Loucy (cell line): Measurements from ENCODE around the gene LRRC4C.
A peak's percentile ranks its signal among the peaks of the same experiment; 100 is the strongest.

Experiments
- H2AFZ ChIP-seq: fragments of 200-600 bp; sonication (generic); 2 replicates; pipeline ENCODE4 v1.6.0; 2016; ENCODE audit warnings: antibody characterized with exemption, mild to moderate bottlenecking, low read length, moderate library complexity
- H3F3A ChIP-seq: fragments of 200-600 bp; 2 replicates; pipeline ENCODE4 v1.6.0; 2016; ENCODE audit warnings: antibody characterized with exemption, low read depth, mild to moderate bottlenecking
- H3K27me3 ChIP-seq: fragments of 200-600 bp; sonication (generic); 2 replicates; pipeline ENCODE4 v1.6.1; 2014; ENCODE audit warnings: low read length, mild to moderate bottlenecking; ENCODE audit not compliant: insufficient read depth, poor library complexity, severe bottlenecking
- H3K36me3 ChIP-seq: fragments of 200-600 bp; sonication (generic); 2 replicates; pipeline ENCODE4 v1.6.1; 2016; ENCODE audit warnings: low read length; ENCODE audit not compliant: insufficient read depth
- H3K4me1 ChIP-seq: fragments of 200-600 bp; sonication (generic); 2 replicates; pipeline ENCODE4 v1.5.1; 2014; ENCODE audit warnings: low read length, mild to moderate bottlenecking; ENCODE audit not compliant: insufficient read depth, poor library complexity, severe bottlenecking
- H3K4me2 ChIP-seq: fragments of 200-600 bp; sonication (generic); 2 replicates; pipeline ENCODE4 v1.6.0; 2014; ENCODE audit warnings: antibody characterized with exemption, low read length, low read depth, mild to moderate bottlenecking; ENCODE audit not compliant: poor library complexity, severe bottlenecking
- H3K4me3 ChIP-seq: fragments of 200-600 bp; sonication (generic); 2 replicates; pipeline ENCODE4 v1.5.1; 2014; ENCODE audit warnings: low read length, mild to moderate bottlenecking, mixed read lengths; ENCODE audit not compliant: poor library complexity, severe bottlenecking
- H3K79me2 ChIP-seq: fragments of 200-600 bp; sonication (generic); 2 replicates; pipeline ENCODE4 v1.6.1; 2014; ENCODE audit warnings: low read length; ENCODE audit not compliant: insufficient read depth
- H3K9ac ChIP-seq: fragments of 200-600 bp; sonication (generic); 2 replicates; pipeline ENCODE4 v1.6.0; 2014; ENCODE audit warnings: mild to moderate bottlenecking, low read depth, low read length, moderate library complexity; ENCODE audit not compliant: poor library complexity, severe bottlenecking
- H3K9me2 ChIP-seq: fragments of 200-600 bp; sonication (generic); replicated peaks from 2 replicates; pipeline ENCODE4 v1.6.1; 2016; ENCODE audit warnings: low read depth, low read length, mixed read lengths
- H3K9me3 ChIP-seq: fragments of 200-600 bp; sonication (generic); 2 replicates; pipeline ENCODE4 v1.6.1; 2014; ENCODE audit warnings: mild to moderate bottlenecking, antibody characterized with exemption, low read length, low read depth; ENCODE audit not compliant: insufficient read depth
- H4K20me1 ChIP-seq: fragments of 200-600 bp; sonication (generic); 2 replicates; pipeline ENCODE4 v1.6.0; 2014; ENCODE audit warnings: antibody characterized with exemption, low read length, mild to moderate bottlenecking; ENCODE audit not compliant: insufficient read depth, poor library complexity, severe bottlenecking
- CTCF ChIP-seq: fragments of 200-600 bp; sonication (generic); conservative IDR thresholded peaks from 2 replicates; pipeline ENCODE4 v1.5.1; 2014; ENCODE audit warnings: mild to moderate bottlenecking, antibody characterized with exemption, low read length
- EZH2phosphoT487 ChIP-seq: fragments of 200-600 bp; IDR thresholded peaks from 2 replicates; pipeline ENCODE4 v1.6.1; 2018; ENCODE audit warnings: antibody characterized with exemption, mild to moderate bottlenecking, moderate library complexity, borderline replicate concordance

The LRRC4C gene

DNA sequence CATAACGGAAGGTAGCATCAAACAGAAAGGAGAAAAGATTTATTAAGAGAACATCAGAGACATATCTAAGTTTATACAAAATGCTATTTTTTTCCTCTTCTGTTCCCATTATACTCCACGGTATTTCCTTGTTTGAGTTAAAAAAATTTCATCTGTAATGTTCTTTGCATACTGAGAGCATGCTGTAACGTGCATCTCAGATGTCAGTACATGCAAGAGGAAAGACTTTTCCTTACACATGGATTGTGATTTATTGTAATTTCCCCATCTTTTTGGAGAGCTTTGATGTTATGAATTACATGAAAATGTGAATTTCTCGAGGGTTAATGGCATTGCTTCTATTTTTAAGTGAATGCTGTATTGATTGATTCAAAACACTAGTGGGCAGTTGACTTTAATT lies 1164.0 kb downstream of the LRRC4C start:
- H3K36me3 ChIP-seq: no peaks in the 10 kb centered on the region
- H3K9ac ChIP-seq: no peak overlapping the region
- no peaks in the 10 kb centered on the region for H3K27me3 ChIP-seq
- H2AFZ ChIP-seq: no peak overlapping the region
- H3K4me1 ChIP-seq: no peaks in the 10 kb centered on the region
- H3F3A ChIP-seq: no peaks in the 10 kb centered on the region
- H4K20me1 ChIP-seq: no peaks in the 10 kb centered on the region
- H3K4me3 ChIP-seq: no peak overlapping the region
- H3K79me2 ChIP-seq: no peaks in the 10 kb centered on the region
- TF ChIP-seq EZH2phosphoT487 (no peak), CTCF (0 out of 2 replicates have a peak, but pooled peaks have one; percentile 10)
- H3K4me2 ChIP-seq: no peak overlapping the region
- no peaks in the 10 kb centered on the region for H3K9me3 ChIP-seq
- H3K9me2 ChIP-seq: no peaks in the 10 kb centered on the region

- H3K79me2 ChIP-seq: no peaks in the 10 kb centered on the region
- H3K4me2 ChIP-seq: no peak overlapping the region
- H3K4me3 ChIP-seq: no peak overlapping the region
- no peaks in the 10 kb centered on the region for H3F3A ChIP-seq
- no peak for TF ChIP-seq EZH2phosphoT487
- no peak for TF ChIP-seq CTCF
- no peaks in the 10 kb centered on the region for H3K36me3 ChIP-seq
- no peak overlapping the region for H2AFZ ChIP-seq
- no peaks in the 10 kb centered on the region for H3K9me2 ChIP-seq
- H3K4me1 ChIP-seq: no peaks in the 10 kb centered on the region
- no peak overlapping the region for H3K9ac ChIP-seq
- H3K27me3 ChIP-seq: no peaks in the 10 kb centered on the region
- H4K20me1 ChIP-seq: no peaks in the 10 kb centered on the region
- H3K9me3 ChIP-seq: no peaks in the 10 kb centered on the region
Observed at GRCh38 chr11:40294741-40295140, 1164.7 kb downstream of the LRRC4C start.

GRCh38 chr11:40294349-40294735 lies 1165.1 kb downstream of the LRRC4C start:
- no peak overlapping the region for H3K4me3 ChIP-seq
- no peak for TF ChIP-seq CTCF
- TF ChIP-seq EZH2phosphoT487: no peak
- H3K9me2 ChIP-seq: no peaks in the 10 kb centered on the region
- H2AFZ ChIP-seq: no peak overlapping the region
- H3K9me3 ChIP-seq: no peaks in the 10 kb centered on the region
- H3K4me1 ChIP-seq: no peaks in the 10 kb centered on the region
- H4K20me1 ChIP-seq: no peaks in the 10 kb centered on the region
- H3K27me3 ChIP-seq: no peaks in the 10 kb centered on the region
- no peaks in the 10 kb centered on the region for H3K79me2 ChIP-seq
- no peak overlapping the region for H3K4me2 ChIP-seq
- no peaks in the 10 kb centered on the region for H3K36me3 ChIP-seq
- no peak overlapping the region for H3K9ac ChIP-seq
- H3F3A ChIP-seq: no peaks in the 10 kb centered on the region
